Activated naive CD4-positive, alpha-beta T cell treated with anti-CD3 and anti-CD28 coated beads, Interleukin-2, amount 50 U/mL, for 16 hours (primary cell): Measurements from ENCODE around the gene SETD7.

Experiments
- DNase-seq: peaks from one replicate; pipeline ENCODE4 v3.0.0-alpha.2; 2020

The SETD7 gene

GRCh38 chr4:139547979-139548378 lies 8.0 kb downstream of the SETD7 start:
- DNase-seq = no peak

- DNase-seq = no peak
Observed at GRCh38 chr4:139540632-139541031, 15.4 kb downstream of the SETD7 start.

GRCh38 chr4:139540161-139540560 lies 15.9 kb downstream of the SETD7 start:
- DNase-seq = no peak

- DNase-seq = no peak
Observed at GRCh38 chr4:139537292-139537691, 18.7 kb downstream of the SETD7 start.

- DNase-seq = no peak
Observed at GRCh38 chr4:139535871-139536234, 20.2 kb downstream of the SETD7 start.

GRCh38 chr4:139535228-139535870 lies 20.7 kb downstream of the SETD7 start:
- no peak for DNase-seq

GRCh38 chr4:139534287-139534950 lies 21.6 kb downstream of the SETD7 start:
- no peak for DNase-seq

GRCh38 chr4:139533511-139533910 lies 22.5 kb downstream of the SETD7 start:
- no peak for DNase-seq

GRCh38 chr4:139532947-139533346 lies 23.1 kb downstream of the SETD7 start:
- DNase-seq = no peak

GRCh38 chr4:139530833-139531427 lies 25.1 kb downstream of the SETD7 start:
- DNase-seq = peak; percentile 49

GRCh38 chr4:139528377-139529005 lies 27.5 kb downstream of the SETD7 start:
- no peak for DNase-seq

- no peak for DNase-seq
Observed at GRCh38 chr4:139526928-139527327, 29.1 kb downstream of the SETD7 start.

GRCh38 chr4:139525414-139525813 lies 30.6 kb downstream of the SETD7 start:
- no peak for DNase-seq

- no peak for DNase-seq
Observed at GRCh38 chr4:139524062-139524631, 31.9 kb downstream of the SETD7 start.

GRCh38 chr4:139523076-139523475 lies 32.9 kb downstream of the SETD7 start:
- no peak for DNase-seq

- no peak for DNase-seq
Observed at GRCh38 chr4:139522457-139522856, 33.6 kb downstream of the SETD7 start.

- no peak for DNase-seq
Observed at GRCh38 chr4:139521754-139522401, 34.1 kb downstream of the SETD7 start.

GRCh38 chr4:139515531-139515958 lies 40.5 kb downstream of the SETD7 start:
- DNase-seq = no peak

GRCh38 chr4:139514382-139515059 lies 41.5 kb downstream of the SETD7 start:
- no peak for DNase-seq

GRCh38 chr4:139511320-139511719 lies 44.7 kb downstream of the SETD7 start:
- no peak for DNase-seq

GRCh38 chr4:139509727-139510410 lies 46.1 kb downstream of the SETD7 start:
- no peak for DNase-seq
